CD14-positive monocyte (primary cell): ENCODE measurements around the gene PXDC1. TPM values are rescaled to one million over a fixed set of nuclear protein-coding genes. Genes with fewer than 3 reads are reported as not detected.

ENCODE experiments used
- DNase-seq, 3 donors: peaks; one replicate each; pipeline ENCODE4 v3.0.0-alpha.2; 2011 to 2022
- H2AFZ ChIP-seq: 2 replicates; pipeline ENCODE4 v1.6.0; 2012; ENCODE audit warnings: mild to moderate bottlenecking, low read depth, low read length, inconsistent platforms; ENCODE audit not compliant: insufficient read depth, poor library complexity, severe bottlenecking
- H3K27ac ChIP-seq, 2 donors: 1 replicate in 1 of 2; 2 replicates in 1 of 2; pipeline ENCODE4 v1.5.1; 2012 to 2013; ENCODE audit warnings: low read length in 2 of 2, control low read depth in 1 of 2, inconsistent platforms in 1 of 2, low read depth in 1 of 2, mild to moderate bottlenecking in 1 of 2
- H3K27me3 ChIP-seq, 2 donors: one replicate each; pipeline versions ENCODE4 v1.6.0 to v1.6.1; 2011 to 2013; ENCODE audit warnings: low read length in 2 of 2; ENCODE audit not compliant: control insufficient read depth in 2 of 2, insufficient read depth in 2 of 2
- H3K36me3 ChIP-seq, 2 donors: replicated peaks in 1 of 2; 1 replicate in 1 of 2; 2 replicates in 1 of 2; pipeline versions ENCODE4 v1.5.1 to v1.6.1; 2012 to 2013; ENCODE audit warnings: low read length in 2 of 2, control low read depth in 1 of 2, inconsistent platforms in 1 of 2, mild to moderate bottlenecking in 1 of 2; ENCODE audit not compliant: insufficient read depth in 2 of 2, control insufficient read depth in 1 of 2
- H3K4me1 ChIP-seq, 2 donors: 1 replicate in 1 of 2; 2 replicates in 1 of 2; pipeline versions ENCODE4 v1.5.1 to v1.6.1; 2012 to 2013; ENCODE audit warnings: low read length in 2 of 2, control low read depth in 1 of 2, inconsistent platforms in 1 of 2, mild to moderate bottlenecking in 1 of 2, moderate library complexity in 1 of 2; ENCODE audit not compliant: insufficient read depth in 2 of 2, control insufficient read depth in 1 of 2
- H3K4me2 ChIP-seq: replicated peaks from 2 replicates; pipeline ENCODE3; 2012; ENCODE audit warnings: low read length, moderate library complexity, mild to moderate bottlenecking; ENCODE audit not compliant: poor library complexity, severe bottlenecking; ENCODE audit errors: extremely low read depth
- H3K4me3 ChIP-seq, 3 experiments: fragments of 200-600 bp in 1 of 3; sonication (generic) in 1 of 3; replicated peaks in 1 of 3; 1 replicate in 2 of 3; 2 replicates in 1 of 3; pipeline ENCODE4 v1.5.1; 2011 to 2013; ENCODE audit warnings: low read length in 3 of 3, mild to moderate bottlenecking in 3 of 3, control low read depth in 2 of 3, low read depth in 2 of 3, inconsistent platforms in 1 of 3, moderate library complexity in 1 of 3
- H3K79me2 ChIP-seq: 2 replicates; pipeline ENCODE4 v1.6.0; 2012; ENCODE audit warnings: mild to moderate bottlenecking, control low read depth, inconsistent platforms, low read length, moderate library complexity; ENCODE audit not compliant: insufficient read depth
- H3K9ac ChIP-seq: 2 replicates; pipeline ENCODE4 v1.6.0; 2017; ENCODE audit warnings: low read length, mild to moderate bottlenecking; ENCODE audit not compliant: insufficient read depth, poor library complexity, severe bottlenecking
- H3K9me3 ChIP-seq, 2 donors: replicated peaks in 1 of 2; 1 replicate in 1 of 2; 2 replicates in 1 of 2; pipeline versions ENCODE4 v1.5.1 to v1.6.1; 2012 to 2013; ENCODE audit warnings: low read length in 2 of 2, control low read depth in 1 of 2; ENCODE audit not compliant: control insufficient read depth in 1 of 2, insufficient read depth in 1 of 2
- H4K20me1 ChIP-seq: 2 replicates; pipeline ENCODE4 v1.6.0; 2012; ENCODE audit warnings: mild to moderate bottlenecking, low read length, control low read depth, moderate library complexity; ENCODE audit not compliant: insufficient read depth
- H3K27ac Mint-ChIP-seq, 7 donors: one replicate each; pipeline ENCODE4 v1.8.0; 2020; ENCODE audit warnings: mild to moderate bottlenecking in 7 of 7, mixed read lengths in 7 of 7, moderate library complexity in 6 of 7, inconsistent platforms in 2 of 7
- H3K27me3 Mint-ChIP-seq, 3 donors: one replicate each; pipeline ENCODE4 v1.8.0; 2021 to 2022; ENCODE audit warnings: low read depth in 3 of 3, mild to moderate bottlenecking in 3 of 3, mixed read lengths in 3 of 3, moderate library complexity in 3 of 3, inconsistent platforms in 1 of 3
- H3K36me3 Mint-ChIP-seq, 2 donors: one replicate each; pipeline ENCODE4 v1.8.0; 2020; ENCODE audit warnings: mixed read lengths in 2 of 2, inconsistent platforms in 1 of 2, mild to moderate bottlenecking in 1 of 2
- H3K4me1 Mint-ChIP-seq: one replicate; pipeline ENCODE4 v1.8.0; 2020; ENCODE audit warnings: mild to moderate bottlenecking, mixed read lengths
- H3K4me3 Mint-ChIP-seq, 2 donors: one replicate each; pipeline ENCODE4 v1.8.0; 2020; ENCODE audit warnings: mild to moderate bottlenecking in 2 of 2, mixed read lengths in 2 of 2, moderate library complexity in 1 of 2
- H3K9me3 Mint-ChIP-seq, 7 donors: one replicate each; pipeline ENCODE4 v1.8.0; 2020 to 2022; ENCODE audit warnings: mixed read lengths in 7 of 7, mild to moderate bottlenecking in 6 of 7, moderate library complexity in 6 of 7, inconsistent platforms in 2 of 7
- CTCF ChIP-seq: fragments of 200-600 bp; IDR thresholded peaks from one replicate; pipeline ENCODE4 v1.8.0; 2022; ENCODE audit warnings: antibody characterized with exemption, mild to moderate bottlenecking
- WGBS: methylation state at CpG from one replicate; pipeline ENCODE4 v1.1.5; 2013; ENCODE audit warnings: missing lambda C conversion rate; ENCODE audit not compliant: insufficient coverage; 5-methylcytosine and 5-hydroxymethylcytosine counted together
- intact Hi-C, 2 donors: fragments of 100-400 bp; cut with micrococcal nuclease; formaldehyde crosslinking; loops; one replicate each; pipeline versions ENCODE4 v1.15.0 to v1.15.1; 2023
- polyA plus RNA-seq, 3 donors: library from polyadenylated mRNA; depleted of rRNA in 1 of 3; unstranded in 2 of 3; stranded (reverse) in 1 of 3; fragments of 300-500 nt in 2 of 3; fragments of >200 nt in 1 of 3; fragmentation: Illumina TruSeq in 2 of 3; gene quantifications; 1 replicate in 2 of 3; 2 replicates in 1 of 3; pipeline ENCODE4 v1.2.3, GENCODE V29; 2012 to 2021

The PXDC1 gene
- polyA plus RNA-seq, 3 donors, result 0.48 to 0.92 (median 0.55) TPM

GRCh38 chr6:3771407-3772011 lies 20.0 kb upstream of the PXDC1 start:
- H3K9me3 Mint-ChIP-seq, result peaks cover 0 to 10% (median 5%) of the 10 kb centered on the region in 7 donors
- DNase-seq, result no peak
- H3K27me3 Mint-ChIP-seq, result peaks cover 3 to 6% (median 5%) of the 10 kb centered on the region in 3 donors
- H3K4me3 Mint-ChIP-seq, result no peak overlapping the region
- Histone ChIP-seq H3K27me3 (peaks cover 0 to 2% of the 10 kb centered on the region in 2 donors), H2AFZ (no peak overlapping the region), H3K9ac (no peak overlapping the region), H3K79me2 (no peaks in the 10 kb centered on the region), H3K27ac (no peak overlapping the region), H4K20me1 (no peaks in the 10 kb centered on the region), H3K36me3 (no peaks in the 10 kb centered on the region), H3K9me3 (no peaks in the 10 kb centered on the region), H3K4me3 (no peak overlapping the region), H3K4me2 (no peak overlapping the region), H3K4me1 (peaks cover 7 to 22% of the 10 kb centered on the region in 2 donors)
- H3K36me3 Mint-ChIP-seq, result no peaks in the 10 kb centered on the region
- H3K4me1 Mint-ChIP-seq, result peaks cover 19% of the 10 kb centered on the region
- no peak overlapping the region for H3K27ac Mint-ChIP-seq
- intact Hi-C loops, result no loop called here
- TF ChIP-seq CTCF, result no peak
- 77% methylated on average over 56 of the region's 57 CpGs for WGBS

GRCh38 chr6:3770023-3770720 lies 18.7 kb upstream of the PXDC1 start:
- Histone ChIP-seq H3K4me1 (peaks cover 7 to 22% of the 10 kb centered on the region in 2 donors), H3K36me3 (no peaks in the 10 kb centered on the region), H3K9ac (no peak overlapping the region), H4K20me1 (no peaks in the 10 kb centered on the region), H2AFZ (no peak overlapping the region), H3K4me3 (no peak overlapping the region), H3K27ac (no peak overlapping the region), H3K27me3 (peaks cover 0 to 2% of the 10 kb centered on the region in 2 donors), H3K4me2 (no peak overlapping the region), H3K79me2 (no peaks in the 10 kb centered on the region), H3K9me3 (no peaks in the 10 kb centered on the region)
- Mint-ChIP-seq H3K4me3 (peak overlapping the region in 1 of 2 donors; percentile 24), H3K27ac (peak overlapping the region in 1 of 7 donors; percentile 36), H3K36me3 (no peaks in the 10 kb centered on the region), H3K27me3 (peaks cover 3 to 6% (median 5%) of the 10 kb centered on the region in 3 donors), H3K4me1 (peaks cover 20% of the 10 kb centered on the region), H3K9me3 (peaks cover 0 to 10% (median 5%) of the 10 kb centered on the region in 7 donors)
- TF ChIP-seq CTCF, result no peak
- DNase-seq, result no peak
- WGBS, result 80% methylated on average over 5 of the region's 10 CpGs
- intact Hi-C loops, result no loop called here
